ENCODE measurements around the gene ABCC1. TPM values are rescaled to one million over a fixed set of nuclear protein-coding genes. Genes with fewer than 3 reads are reported as not detected.
A peak's percentile ranks its signal among the peaks of the same experiment; 100 is the strongest.

The ABCC1 gene
- total RNA-seq, 1 experiment from 2014 or later, result 46.3 TPM

- Mint-ChIP-seq H3K9me3 (ENCODE audit: low read depth, unreplicated experiment) (no peaks in the 10 kb centered on the region), H3K4me1 (ENCODE audit: low read depth, unreplicated experiment) (peaks cover 39% of the 10 kb centered on the region), H3K36me3 (ENCODE audit: insufficient read depth, unreplicated experiment) (peaks cover 43% of the 10 kb centered on the region), H3K4me3 (ENCODE audit: low read depth, unreplicated experiment) (no peak overlapping the region), H3K27me3 (ENCODE audit: unreplicated experiment) (no peaks in the 10 kb centered on the region), H3K27ac (ENCODE audit: unreplicated experiment) (no peak overlapping the region)
- no peak for TF ChIP-seq CTCF (IDR thresholded peaks at IDR 0.05; ENCODE audit: unreplicated experiment)
- no TSS peak for BruUV-seq (replicated peaks)
- intact Hi-C loops (cut with micrococcal nuclease; ENCODE audit: unreplicated experiment), result loop anchor here (2.0 to 5.0 kb wide), 4 partner anchors 46 to 201 kb away; partner anchors contain the start of gene ABCC1
- no peak for DNase-seq
- CTCF ChIA-PET, result no interaction called here
These were observed 123.7 kb downstream of the ABCC1 start for GRCh38 chr16:16073001-16073545.

GRCh38 chr16:16073891-16074881 is 124.8 kb downstream of the ABCC1 start:
- no TSS peak for BruUV-seq (replicated peaks)
- DNase-seq, result peak; percentile 90
- no peak for TF ChIP-seq CTCF (IDR thresholded peaks at IDR 0.05; ENCODE audit: unreplicated experiment)
- peaks cover 39% of the 10 kb centered on the region for H3K4me1 Mint-ChIP-seq (ENCODE audit: low read depth, unreplicated experiment)
- H3K27ac Mint-ChIP-seq (ENCODE audit: unreplicated experiment), result peak overlapping the region; percentile 84
- H3K36me3 Mint-ChIP-seq (ENCODE audit: insufficient read depth, unreplicated experiment), result peaks cover 47% of the 10 kb centered on the region
- peak overlapping the region; percentile 11 for H3K4me3 Mint-ChIP-seq (ENCODE audit: low read depth, unreplicated experiment)
- intact Hi-C loops (cut with micrococcal nuclease; ENCODE audit: unreplicated experiment), result loop anchor here (2.0 to 5.0 kb wide), 4 partner anchors 47 to 202 kb away; partner anchors contain the start of gene ABCC1
- CTCF ChIA-PET, result interaction anchor here (0.6 to 1.3 kb wide), 4 partner anchors 26 to 361 kb away, joined by 3 to 8 read pairs (median 4); no protein-coding TSS in a partner anchor
- no peaks in the 10 kb centered on the region for H3K9me3 Mint-ChIP-seq (ENCODE audit: low read depth, unreplicated experiment)
- no peaks in the 10 kb centered on the region for H3K27me3 Mint-ChIP-seq (ENCODE audit: unreplicated experiment)

- H3K4me1 Mint-ChIP-seq (ENCODE audit: low read depth, unreplicated experiment), result peaks cover 39% of the 10 kb centered on the region
- peak overlapping the region; percentile 84 for H3K27ac Mint-ChIP-seq (ENCODE audit: unreplicated experiment)
- intact Hi-C loops (cut with micrococcal nuclease; ENCODE audit: unreplicated experiment), result no loop called here
- no peak for DNase-seq
- CTCF ChIA-PET, result no interaction called here
- H3K4me3 Mint-ChIP-seq (ENCODE audit: low read depth, unreplicated experiment), result no peak overlapping the region
- H3K36me3 Mint-ChIP-seq (ENCODE audit: insufficient read depth, unreplicated experiment), result peaks cover 46% of the 10 kb centered on the region
- no TSS peak for BruUV-seq (replicated peaks)
- H3K27me3 Mint-ChIP-seq (ENCODE audit: unreplicated experiment), result no peaks in the 10 kb centered on the region
- no peak for TF ChIP-seq CTCF (IDR thresholded peaks at IDR 0.05; ENCODE audit: unreplicated experiment)
- no peaks in the 10 kb centered on the region for H3K9me3 Mint-ChIP-seq (ENCODE audit: low read depth, unreplicated experiment)
These were observed 126.3 kb downstream of the ABCC1 start for GRCh38 chr16:16075488-16076422.

- intact Hi-C loops (cut with micrococcal nuclease; ENCODE audit: unreplicated experiment), result no loop called here
- peaks cover 49% of the 10 kb centered on the region for H3K36me3 Mint-ChIP-seq (ENCODE audit: insufficient read depth, unreplicated experiment)
- peaks cover 38% of the 10 kb centered on the region for H3K4me1 Mint-ChIP-seq (ENCODE audit: low read depth, unreplicated experiment)
- H3K4me3 Mint-ChIP-seq (ENCODE audit: low read depth, unreplicated experiment), result no peak overlapping the region
- no peaks in the 10 kb centered on the region for H3K9me3 Mint-ChIP-seq (ENCODE audit: low read depth, unreplicated experiment)
- H3K27ac Mint-ChIP-seq (ENCODE audit: unreplicated experiment), result peak overlapping the region; percentile 81
- DNase-seq, result no peak
- no peak for TF ChIP-seq CTCF (IDR thresholded peaks at IDR 0.05; ENCODE audit: unreplicated experiment)
- CTCF ChIA-PET, result no interaction called here
- BruUV-seq (replicated peaks), result no TSS peak
- no peaks in the 10 kb centered on the region for H3K27me3 Mint-ChIP-seq (ENCODE audit: unreplicated experiment)
These were observed 127.0 kb downstream of the ABCC1 start for GRCh38 chr16:16076423-16076813.

Measured in Calu3 (cell line).